ENCODE data around the gene HERPUD1. TPM values are rescaled to one million over a fixed set of nuclear protein-coding genes. Genes with fewer than 3 reads are reported as not detected.

Gene HERPUD1
- polyA plus RNA-seq, 1 experiment = 306 TPM

- Histone ChIP-seq H3K36me3 (ENCODE audit: control insufficient read depth, insufficient read depth, low read length) (no peaks in the 10 kb centered on the region; the same call in none of the 2 replicates), H3K27me3 (ENCODE audit: control insufficient read depth, insufficient read depth, low read length) (no peaks in the 10 kb centered on the region), H3K4me3 (ENCODE audit: low read depth, low read length) (no peak overlapping the region)
- no peak for TF ChIP-seq CTCF (IDR thresholded peaks at IDR 0.05; ENCODE audit: insufficient read depth, low read depth, low read length)
- POLR2A ChIA-PET = no interaction called here
- no peak for DNase-seq (ENCODE audit: low read depth)
- CTCF ChIA-PET = no interaction called here
Observed at GRCh38 chr16:56980792-56981724, 49.1 kb downstream of the HERPUD1 start.

- no peak for TF ChIP-seq CTCF (IDR thresholded peaks at IDR 0.05; ENCODE audit: insufficient read depth, low read depth, low read length)
- ChIA-PET POLR2A (no interaction called here), CTCF (no interaction called here)
- Histone ChIP-seq H3K27me3 (ENCODE audit: control insufficient read depth, insufficient read depth, low read length) (no peaks in the 10 kb centered on the region), H3K4me3 (ENCODE audit: low read depth, low read length) (no peak overlapping the region), H3K36me3 (ENCODE audit: control insufficient read depth, insufficient read depth, low read length) (no peaks in the 10 kb centered on the region; the same call in none of the 2 replicates)
- DNase-seq (ENCODE audit: low read depth) = no peak
Observed at GRCh38 chr16:56981729-56982271, 49.9 kb downstream of the HERPUD1 start.

GRCh38 chr16:56982695-56983094 is 50.8 kb downstream of the HERPUD1 start:
- POLR2A ChIA-PET = no interaction called here
- CTCF ChIA-PET = interaction anchor here (1.2 kb wide), 1 partner anchor 18 kb away, joined by 3 read pairs; no protein-coding TSS in a partner anchor
- no peak for DNase-seq (ENCODE audit: low read depth)
- TF ChIP-seq CTCF (IDR thresholded peaks at IDR 0.05; ENCODE audit: insufficient read depth, low read depth, low read length) = no peak
- Histone ChIP-seq H3K27me3 (ENCODE audit: control insufficient read depth, insufficient read depth, low read length) (no peaks in the 10 kb centered on the region), H3K36me3 (ENCODE audit: control insufficient read depth, insufficient read depth, low read length) (no peaks in the 10 kb centered on the region; the same call in none of the 2 replicates), H3K4me3 (ENCODE audit: low read depth, low read length) (no peak overlapping the region)

GRCh38 chr16:56983211-56983751 is 51.3 kb downstream of the HERPUD1 start:
- ChIA-PET CTCF (interaction anchor here (0.5 to 1.2 kb wide), 2 partner anchors 19 to 26 kb away, joined by 3 to 4 read pairs; no protein-coding TSS in a partner anchor), POLR2A (no interaction called here)
- DNase-seq (ENCODE audit: low read depth) = no peak
- Histone ChIP-seq H3K27me3 (ENCODE audit: control insufficient read depth, insufficient read depth, low read length) (no peaks in the 10 kb centered on the region), H3K36me3 (ENCODE audit: control insufficient read depth, insufficient read depth, low read length) (no peaks in the 10 kb centered on the region; the same call in none of the 2 replicates), H3K4me3 (ENCODE audit: low read depth, low read length) (no peak overlapping the region)
- no peak for TF ChIP-seq CTCF (IDR thresholded peaks at IDR 0.05; ENCODE audit: insufficient read depth, low read depth, low read length)

GRCh38 chr16:56984639-56985038 is 52.7 kb downstream of the HERPUD1 start:
- Histone ChIP-seq H3K4me3 (ENCODE audit: low read depth, low read length) (no peak overlapping the region), H3K36me3 (ENCODE audit: control insufficient read depth, insufficient read depth, low read length) (no peaks in the 10 kb centered on the region; the same call in none of the 2 replicates), H3K27me3 (ENCODE audit: control insufficient read depth, insufficient read depth, low read length) (no peaks in the 10 kb centered on the region)
- POLR2A ChIA-PET = no interaction called here
- DNase-seq (ENCODE audit: low read depth) = no peak
- no peak for TF ChIP-seq CTCF (IDR thresholded peaks at IDR 0.05; ENCODE audit: insufficient read depth, low read depth, low read length)
- CTCF ChIA-PET = interaction anchor here (0.5 to 1.3 kb wide), 2 partner anchors 20 to 36 kb away, joined by 3 to 6 read pairs; no protein-coding TSS in a partner anchor
